NCI-H748 (cell line): ENCODE measurements around the gene ACMSD.
"Not testable (repeated sequence)": the region's sequence is repeated elsewhere in the genome, so short reads cannot be mapped to it uniquely, and the experiment has no call there.

Experiments
- DNase-seq: peaks from one replicate; lab custom pipeline; 2025; ENCODE audit not compliant: unreplicated experiment; lab: John Stamatoyannopoulos, UW

ACMSD gene

DNA sequence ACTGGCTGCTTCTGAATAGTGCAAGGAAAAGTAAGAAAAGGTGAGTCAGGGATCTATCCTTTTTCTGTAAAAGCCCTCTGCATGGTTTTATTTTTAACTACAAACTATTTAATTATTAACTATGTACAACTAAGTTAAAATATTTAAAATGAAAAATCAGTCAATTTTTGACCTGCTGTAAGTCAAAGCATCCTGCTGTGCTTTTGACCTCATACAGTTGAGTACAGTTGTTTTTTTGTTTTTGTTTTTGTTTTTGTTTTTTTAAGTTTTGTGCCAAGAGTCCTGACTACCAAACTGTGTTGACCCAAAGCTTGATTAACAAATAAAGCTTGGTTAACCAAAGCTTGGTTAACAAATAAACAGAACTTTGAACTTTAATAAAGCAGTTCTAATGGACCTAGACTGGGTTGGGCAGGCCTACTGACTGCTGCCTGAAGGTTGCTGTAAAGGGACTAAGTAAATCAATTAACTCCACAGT lies at the start of gene ACMSD:
TSS of gene ACMSD (plus strand) at position 474 of the 478 bp plus-strand sequence. CDS start 67 bp downstream, outside the sequence.
- DNase-seq = no peak

GRCh38 chr2:134790487-134790886 lies 47.9 kb upstream of the ACMSD start:
- DNase-seq = no peak

GRCh38 chr2:134791616-134792015 lies 46.8 kb upstream of the ACMSD start:
- DNase-seq = no peak

- DNase-seq = peak; percentile 55
Observed at GRCh38 chr2:134792186-134792585, 46.2 kb upstream of the ACMSD start.

DNA sequence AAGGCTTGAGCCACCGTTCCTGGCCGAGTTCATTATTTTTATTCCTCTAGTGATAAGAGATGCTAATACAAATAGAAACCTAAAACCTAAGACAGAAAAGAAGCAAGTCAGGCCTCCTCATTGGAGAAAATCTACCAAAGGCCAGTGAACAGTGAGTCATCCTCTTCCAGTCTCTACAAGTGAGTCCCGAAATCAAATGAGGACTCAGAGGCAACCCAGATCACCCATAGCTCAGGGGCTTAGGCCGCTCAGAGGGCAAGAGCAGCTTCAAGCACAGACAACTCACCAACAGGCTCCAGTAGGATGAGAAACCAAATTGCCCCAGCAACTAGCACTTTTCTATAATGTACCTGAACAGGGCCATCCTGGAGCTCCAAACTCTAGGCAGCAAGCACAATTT lies 42.7 kb upstream of the ACMSD start:
- DNase-seq = no peak

DNA sequence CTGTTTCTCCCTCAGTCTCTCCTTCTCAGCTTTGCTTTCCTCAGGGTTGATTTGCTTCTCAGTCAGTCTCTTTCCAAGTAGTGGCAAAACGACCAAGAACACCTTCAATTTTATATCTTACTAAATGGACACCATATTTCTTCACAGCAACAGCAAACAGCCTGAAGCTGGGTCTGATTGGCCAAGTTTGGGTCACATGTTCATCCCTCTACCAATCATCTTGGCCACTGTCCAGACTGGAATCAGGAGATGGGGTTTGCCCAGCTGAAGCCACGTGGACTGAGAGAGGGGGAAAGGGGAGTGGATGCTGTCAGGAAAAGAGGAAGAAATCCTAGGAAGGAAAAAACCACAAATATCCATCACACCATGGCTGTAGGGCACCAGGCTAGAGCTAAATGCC lies 42.0 kb upstream of the ACMSD start:
- DNase-seq = no peak

DNA sequence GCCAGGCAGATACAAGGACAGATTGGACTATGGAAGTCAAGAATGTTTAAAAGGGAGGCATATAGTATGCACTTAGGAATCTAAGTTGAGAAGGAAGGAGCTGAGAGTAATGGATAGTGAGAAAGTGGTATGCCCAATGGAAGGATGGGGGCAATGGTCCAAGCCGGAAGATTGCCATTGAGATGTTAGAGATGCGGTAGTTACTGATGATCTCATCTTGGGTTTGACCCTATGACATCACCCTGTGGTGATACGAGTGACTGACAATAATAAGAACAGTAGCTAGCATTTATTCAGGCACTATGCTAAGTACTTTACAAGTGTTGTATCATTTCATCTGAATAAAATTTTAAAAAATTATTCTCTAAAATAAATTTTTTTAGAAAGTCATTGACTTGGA lies 38.5 kb upstream of the ACMSD start:
- no peak for DNase-seq

DNA sequence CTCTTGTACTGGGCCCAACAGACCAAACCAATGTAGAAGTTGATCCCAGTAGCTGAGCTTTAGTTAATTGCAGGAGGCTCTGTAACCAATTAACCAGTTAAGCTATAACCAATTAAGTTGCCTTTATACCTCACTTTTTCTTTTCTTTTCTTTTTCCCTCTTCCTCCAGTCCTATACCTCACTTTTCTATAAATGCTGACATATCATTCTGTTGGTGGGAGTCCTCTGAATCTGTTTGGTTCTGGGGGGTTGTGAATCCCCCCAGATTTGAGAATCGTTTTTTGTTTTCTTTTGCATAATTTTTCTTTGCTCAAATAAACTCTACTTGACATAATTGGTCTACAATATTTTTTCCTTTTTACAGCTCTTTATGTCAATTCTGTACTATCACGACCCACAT lies 38.1 kb upstream of the ACMSD start:
- DNase-seq = no peak

DNA sequence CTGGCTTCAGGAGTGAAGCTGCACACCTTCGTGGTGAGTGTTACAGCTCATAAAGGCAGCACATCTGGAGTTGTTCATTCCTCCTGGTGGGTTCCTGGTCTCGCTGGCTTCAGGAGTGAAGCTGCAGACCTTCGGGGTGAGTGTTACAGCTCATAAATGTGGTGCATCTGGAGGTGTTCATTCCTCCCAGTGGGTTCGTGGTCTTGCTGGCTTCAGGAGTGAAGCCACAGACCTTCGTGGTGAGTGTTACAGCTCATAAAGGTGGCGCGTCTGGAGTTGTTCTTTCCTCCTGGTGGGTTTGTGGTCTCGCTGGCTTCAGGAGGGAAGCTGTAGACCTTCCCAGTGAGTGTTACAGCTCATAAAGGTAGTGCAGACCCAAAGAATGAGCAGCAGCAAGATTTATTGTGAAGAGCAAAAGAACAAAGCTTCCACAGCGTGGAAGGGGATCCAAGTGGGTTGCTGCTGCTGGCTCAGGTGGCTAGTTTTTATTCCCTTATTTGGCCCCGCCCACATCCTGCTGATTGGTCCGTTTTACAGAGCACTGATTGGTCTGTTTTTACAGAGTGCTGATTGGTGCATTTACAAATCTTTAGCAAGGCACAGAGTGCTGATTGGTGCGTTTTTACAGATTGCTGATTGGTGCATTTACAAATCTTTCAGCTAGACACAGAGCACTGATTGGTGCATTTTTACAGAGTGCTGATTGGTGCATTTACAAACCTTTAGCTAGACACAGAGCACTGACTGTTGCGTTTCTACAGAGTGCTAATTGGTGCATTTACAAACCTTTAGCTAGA lies 34.6 kb upstream of the ACMSD start:
- not testable (repeated sequence) for DNase-seq

DNA sequence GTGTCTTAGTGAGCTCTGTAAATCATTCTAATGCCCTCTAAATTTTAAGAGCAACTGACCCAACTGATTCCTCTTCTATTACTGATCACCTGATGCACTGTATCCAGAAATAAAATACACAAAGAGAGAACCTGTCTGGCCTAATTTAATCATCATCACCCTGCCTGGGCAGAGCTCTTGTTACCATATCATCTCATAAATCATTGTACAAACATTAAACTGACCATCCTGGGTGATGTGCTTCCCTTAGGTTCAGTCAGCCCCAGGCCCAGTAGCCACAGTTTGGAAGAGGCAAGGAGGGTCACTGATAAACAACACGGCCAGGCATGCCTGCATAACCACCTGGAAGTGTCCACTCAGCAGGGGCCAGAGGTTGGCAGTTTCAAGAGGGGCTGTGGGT lies 22.7 kb upstream of the ACMSD start:
- DNase-seq = no peak

DNA sequence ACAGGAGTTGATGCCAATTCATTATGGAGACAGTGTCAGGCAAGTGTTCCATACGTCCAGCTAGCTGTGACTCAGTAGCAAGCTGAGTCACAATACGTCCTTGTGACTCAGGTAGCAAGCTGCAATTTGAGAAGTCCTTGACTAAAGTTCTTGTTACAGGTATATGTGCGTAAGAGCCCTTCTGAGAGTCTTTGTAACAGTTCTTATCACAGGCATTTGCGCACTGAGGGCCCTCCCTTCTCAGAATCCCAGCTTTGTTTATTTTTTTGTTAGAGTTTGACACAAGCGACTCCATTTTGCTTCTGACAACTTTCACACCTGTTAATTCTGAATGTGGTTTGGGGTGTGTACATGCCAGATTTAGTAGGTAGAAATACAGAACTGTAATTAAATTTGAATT lies 20.1 kb upstream of the ACMSD start:
- no peak for DNase-seq

DNA sequence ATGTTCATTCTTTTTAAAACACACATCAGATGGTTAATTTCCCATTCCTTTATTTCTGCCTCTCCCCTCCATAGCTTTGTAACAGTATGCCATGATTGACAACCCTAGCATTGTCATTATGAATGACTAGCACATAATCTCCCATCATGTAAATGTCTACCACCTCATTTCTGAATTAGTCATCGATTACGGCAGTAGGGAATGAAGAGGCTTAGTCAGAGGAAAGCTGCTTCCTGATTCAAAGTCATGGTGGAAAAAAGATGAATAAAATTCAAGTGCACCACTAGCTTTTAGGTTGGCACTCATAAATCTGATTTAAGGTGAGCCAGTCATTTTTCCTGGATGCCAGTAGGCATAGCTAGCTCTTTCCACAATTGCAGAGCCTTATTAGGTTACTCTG lies 19.1 kb upstream of the ACMSD start:
- DNase-seq = no peak

GRCh38 chr2:134823431-134823830 lies 15.0 kb upstream of the ACMSD start:
- DNase-seq = peak; percentile 22

GRCh38 chr2:134823832-134824231 lies 14.6 kb upstream of the ACMSD start:
- no peak for DNase-seq

DNA sequence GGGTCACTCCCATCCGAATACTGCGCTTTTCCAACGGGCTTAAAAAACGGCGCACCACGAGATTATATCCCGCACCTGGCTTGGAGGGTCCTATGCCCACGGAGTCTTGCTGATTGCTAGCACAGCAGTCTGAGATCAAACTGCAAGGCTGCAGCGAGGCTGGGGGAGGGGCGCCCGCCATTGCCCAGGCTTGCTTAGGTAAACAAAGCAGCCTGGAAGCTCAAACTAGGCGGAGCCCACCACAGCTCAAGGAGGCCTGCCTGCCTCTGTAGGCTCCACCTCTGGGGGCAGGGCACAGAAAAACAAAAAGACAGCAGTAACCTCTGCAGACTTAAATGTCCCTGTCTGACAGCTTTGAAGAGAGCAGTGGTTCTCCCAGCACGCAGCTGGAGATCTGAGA lies 12.7 kb upstream of the ACMSD start:
- not testable (repeated sequence) for DNase-seq

GRCh38 chr2:134835471-134835870 lies 2.9 kb upstream of the ACMSD start:
- no peak for DNase-seq

GRCh38 chr2:134836986-134837385 lies 1.4 kb upstream of the ACMSD start:
- no peak for DNase-seq

DNA sequence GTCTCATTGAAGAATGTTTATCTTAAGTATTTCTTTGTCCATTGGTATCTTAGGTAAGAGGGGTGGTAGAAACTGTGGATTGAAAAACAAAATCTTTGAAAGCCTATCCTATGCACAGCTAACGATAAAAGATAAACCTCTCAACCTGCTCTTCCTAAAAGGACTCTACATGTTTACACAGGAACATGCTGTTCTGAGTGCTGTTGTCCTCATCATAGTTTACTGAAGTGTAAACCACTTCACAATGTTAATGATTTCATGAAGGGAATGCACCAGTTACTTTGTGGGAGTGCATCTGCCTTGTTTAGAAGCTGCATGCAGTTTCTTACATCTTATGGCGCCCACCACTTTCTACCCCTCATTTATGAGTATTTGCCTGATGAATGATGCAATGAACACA lies 1.2 kb downstream of the ACMSD start:
- DNase-seq = peak; percentile 65

- DNase-seq = peak; percentile 32
Observed at GRCh38 chr2:134842930-134843490, 4.6 kb downstream of the ACMSD start.

DNA sequence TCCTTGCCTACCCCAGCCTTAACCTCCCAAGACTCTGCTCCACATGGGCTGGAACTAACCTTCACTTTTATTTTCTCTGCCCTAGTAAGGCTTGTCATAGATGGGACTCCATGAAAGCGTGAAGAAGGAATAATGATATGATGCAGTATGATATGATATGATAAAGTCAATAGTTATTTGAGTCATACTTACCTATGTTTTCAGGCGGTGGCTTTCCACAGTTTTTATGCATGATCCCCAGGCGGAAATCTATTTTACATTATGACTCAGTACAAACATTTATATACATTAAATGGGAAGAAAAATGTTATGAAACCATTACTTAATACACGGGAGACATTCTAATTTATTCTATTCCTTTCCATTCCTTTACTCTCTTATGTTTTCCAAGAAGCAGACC lies 5.6 kb downstream of the ACMSD start:
- DNase-seq = no peak

GRCh38 chr2:134845028-134845427 lies 6.6 kb downstream of the ACMSD start:
- no peak for DNase-seq

GRCh38 chr2:134845719-134846118 lies 7.3 kb downstream of the ACMSD start:
- no peak for DNase-seq

- no peak for DNase-seq
Observed at GRCh38 chr2:134846213-134846612, 7.8 kb downstream of the ACMSD start.
